Measurements from ENCODE around the gene ADAMTS4.
A peak's percentile ranks its signal among the peaks of the same experiment; 100 is the strongest.

The ADAMTS4 gene

GRCh38 chr1:161165742-161166668 is 32.8 kb downstream of the ADAMTS4 start, which contains the start of gene PPOX:
TSS of gene PPOX (plus strand) at chr1:161166426. CDS start at chr1:161166848, 422 bp downstream.
- DNase-seq (ENCODE audit: low spot score) = peak; percentile 91
- TF ChIP-seq CTCF (IDR thresholded peaks at IDR 0.05; ENCODE audit: extremely low read depth, insufficient read depth, missing control alignments) = peak; percentile 54
- in situ Hi-C loops (cut with MboI; ENCODE audit: low pct_unique_long_range_greater_than_20kb, low sequenced_read_pairs, unreplicated experiment) = no loop called here

GRCh38 chr1:161164901-161165610 is 33.8 kb downstream of the ADAMTS4 start:
- no peak for DNase-seq (ENCODE audit: low spot score)
- in situ Hi-C loops (cut with MboI; ENCODE audit: low pct_unique_long_range_greater_than_20kb, low sequenced_read_pairs, unreplicated experiment) = no loop called here
- TF ChIP-seq CTCF (IDR thresholded peaks at IDR 0.05; ENCODE audit: extremely low read depth, insufficient read depth, missing control alignments) = no peak

- in situ Hi-C loops (cut with MboI; ENCODE audit: low pct_unique_long_range_greater_than_20kb, low sequenced_read_pairs, unreplicated experiment) = no loop called here
Measured at GRCh38 chr1:161163793-161164192, 35.1 kb downstream of the ADAMTS4 start.

GRCh38 chr1:161162806-161163205 is 36.0 kb downstream of the ADAMTS4 start:
- in situ Hi-C loops (cut with MboI; ENCODE audit: low pct_unique_long_range_greater_than_20kb, low sequenced_read_pairs, unreplicated experiment) = no loop called here
- TF ChIP-seq CTCF (IDR thresholded peaks at IDR 0.05; ENCODE audit: extremely low read depth, insufficient read depth, missing control alignments) = no peak
- DNase-seq (ENCODE audit: low spot score) = no peak

More at GRCh38 chr1:161163793-161164192, 35.1 kb downstream of the ADAMTS4 start:
- DNase-seq (ENCODE audit: low spot score) = no peak
- TF ChIP-seq CTCF (IDR thresholded peaks at IDR 0.05; ENCODE audit: extremely low read depth, insufficient read depth, missing control alignments) = no peak

GRCh38 chr1:161162052-161162451 is 36.8 kb downstream of the ADAMTS4 start:
- in situ Hi-C loops (cut with MboI; ENCODE audit: low pct_unique_long_range_greater_than_20kb, low sequenced_read_pairs, unreplicated experiment) = no loop called here
- no peak for TF ChIP-seq CTCF (IDR thresholded peaks at IDR 0.05; ENCODE audit: extremely low read depth, insufficient read depth, missing control alignments)
- DNase-seq (ENCODE audit: low spot score) = no peak

GRCh38 chr1:161161652-161162051 is 37.2 kb downstream of the ADAMTS4 start:
- in situ Hi-C loops (cut with MboI; ENCODE audit: low pct_unique_long_range_greater_than_20kb, low sequenced_read_pairs, unreplicated experiment) = no loop called here
- TF ChIP-seq CTCF (IDR thresholded peaks at IDR 0.05; ENCODE audit: extremely low read depth, insufficient read depth, missing control alignments) = no peak
- no peak for DNase-seq (ENCODE audit: low spot score)
